WTC11 (cell line): ENCODE measurements around the gene ZC3H14. TPM values are rescaled to one million over a fixed set of nuclear protein-coding genes. Genes with fewer than 3 reads are reported as not detected.

Experiments
- ATAC-seq: fragments of 200-7000 bp; cut with Tn5 transposase; 2 replicates; pipeline ENCODE4 v1.10.0; 2021; ENCODE audit warnings: mild to moderate bottlenecking, moderate library complexity
- CTCF ChIA-PET: fragments of 300-600 bp; sonication (Branson Sonifier 250); formaldehyde crosslinking; loops from one replicate; lab custom pipeline; 2021; ENCODE audit warnings: antibody characterized with exemption; lab: Charles Lee
- POLR2A ChIA-PET: fragments of 350-600 bp; sonication (Branson Sonifier 250); formaldehyde crosslinking; loops from one replicate; lab custom pipeline; 2021; ENCODE audit warnings: antibody characterized with exemption; lab: Charles Lee
- DNase-seq: peaks from one replicate; pipeline ENCODE4 v3.0.0; 2021; ENCODE audit warnings: low spot score
- H3K27ac Mint-ChIP-seq: 2 replicates; pipeline ENCODE4 v1.8.0; 2021; ENCODE audit warnings: mixed read lengths
- H3K27me3 Mint-ChIP-seq: 2 replicates; pipeline ENCODE4 v1.8.0; 2021; ENCODE audit warnings: low read depth, mild to moderate bottlenecking, moderate library complexity, mixed read lengths
- H3K36me3 Mint-ChIP-seq: 2 replicates; pipeline ENCODE4 v1.8.0; 2021; ENCODE audit warnings: mixed read lengths
- H3K4me1 Mint-ChIP-seq: 2 replicates; pipeline ENCODE4 v1.8.0; 2022; ENCODE audit warnings: mixed read lengths
- H3K4me3 Mint-ChIP-seq: 2 replicates; pipeline ENCODE4 v1.8.0; 2021; ENCODE audit warnings: mild to moderate bottlenecking, moderate library complexity, mixed read lengths
- H3K9me3 Mint-ChIP-seq: 2 replicates; pipeline ENCODE4 v1.8.0; 2021; ENCODE audit warnings: mixed read lengths
- ATF3 ChIP-seq: sonication (generic); formaldehyde crosslinking; conservative IDR thresholded peaks from 2 replicates; pipeline ENCODE4 v1.8.1; 2022; ENCODE audit warnings: mild to moderate bottlenecking, missing genetic modification reagents
- ATF6 ChIP-seq: sonication (generic); formaldehyde crosslinking; IDR thresholded peaks from 2 replicates; pipeline ENCODE4 v1.8.1; 2023; ENCODE audit warnings: mild to moderate bottlenecking, missing genetic modification reagents
- CREB1 ChIP-seq: sonication (generic); formaldehyde crosslinking; IDR thresholded peaks from 2 replicates; pipeline ENCODE4 v1.8.0; 2023; ENCODE audit warnings: mild to moderate bottlenecking, missing genetic modification reagents
- ERG ChIP-seq: fragments of 250-450 bp; sonication (Bioruptor Pico); IDR thresholded peaks from 2 replicates; pipeline ENCODE4 v1.8.0; 2021; ENCODE audit warnings: mild to moderate bottlenecking
- ESRRA ChIP-seq: sonication (generic); formaldehyde crosslinking; IDR thresholded peaks from 2 replicates; pipeline ENCODE4 v1.8.1; 2022; ENCODE audit warnings: mild to moderate bottlenecking, missing genetic modification reagents, borderline replicate concordance
- FOXP4 ChIP-seq: sonication (generic); formaldehyde crosslinking; IDR thresholded peaks from 2 replicates; pipeline ENCODE4 v1.8.0; 2022; ENCODE audit warnings: mild to moderate bottlenecking, missing genetic modification reagents
- JUN ChIP-seq: sonication (generic); formaldehyde crosslinking; IDR thresholded peaks from 2 replicates; pipeline ENCODE4 v1.8.0; 2023; ENCODE audit warnings: mild to moderate bottlenecking, missing genetic modification reagents
- MXD4 ChIP-seq: fragments of 250-450 bp; sonication (Bioruptor Pico); IDR thresholded peaks from 2 replicates; pipeline ENCODE4 v1.8.0; 2021; ENCODE audit warnings: mild to moderate bottlenecking, moderate library complexity, borderline replicate concordance
- NFATC4 ChIP-seq: fragments of 250-450 bp; sonication (Bioruptor Pico); IDR thresholded peaks from 2 replicates; pipeline ENCODE4 v1.9.0; 2021; ENCODE audit warnings: mild to moderate bottlenecking
- NFYB ChIP-seq: sonication (generic); formaldehyde crosslinking; conservative IDR thresholded peaks from 2 replicates; pipeline ENCODE4 v1.8.0; 2022; ENCODE audit warnings: low read depth, missing genetic modification reagents
- NR3C1 ChIP-seq: sonication (generic); formaldehyde crosslinking; conservative IDR thresholded peaks from 2 replicates; pipeline ENCODE4 v1.8.1; 2023; ENCODE audit warnings: low read depth, mild to moderate bottlenecking, missing genetic modification reagents
- OVOL2 ChIP-seq: fragments of 250-450 bp; sonication (Bioruptor Pico); IDR thresholded peaks from 2 replicates; pipeline ENCODE4 v1.9.0; 2021; ENCODE audit warnings: mild to moderate bottlenecking, borderline replicate concordance
- PRDM15 ChIP-seq: sonication (generic); formaldehyde crosslinking; IDR thresholded peaks from 2 replicates; pipeline ENCODE4 v1.8.0; 2022; ENCODE audit warnings: missing genetic modification reagents
- PREB ChIP-seq: sonication (generic); formaldehyde crosslinking; IDR thresholded peaks from 2 replicates; pipeline ENCODE4 v1.8.1; 2022; ENCODE audit warnings: mild to moderate bottlenecking, missing genetic modification reagents, moderate library complexity, borderline replicate concordance
- RORB ChIP-seq: fragments of 250-450 bp; sonication (Bioruptor Pico); IDR thresholded peaks from 2 replicates; pipeline ENCODE4 v1.9.0; 2021; ENCODE audit warnings: mild to moderate bottlenecking
- SP1 ChIP-seq: sonication (generic); formaldehyde crosslinking; conservative IDR thresholded peaks from 2 replicates; pipeline ENCODE4 v1.8.1; 2022; ENCODE audit warnings: missing genetic modification reagents
- TCF7 ChIP-seq: sonication (generic); formaldehyde crosslinking; IDR thresholded peaks from 2 replicates; pipeline ENCODE4 v1.8.0; 2022; ENCODE audit warnings: mild to moderate bottlenecking, low read depth, missing genetic modification reagents, moderate library complexity
- USF2 ChIP-seq: sonication (generic); formaldehyde crosslinking; IDR thresholded peaks from 2 replicates; pipeline ENCODE4 v1.8.1; 2023; ENCODE audit warnings: mild to moderate bottlenecking, missing genetic modification reagents, moderate library complexity
- ZBTB43 ChIP-seq: sonication (generic); formaldehyde crosslinking; IDR thresholded peaks from 2 replicates; pipeline ENCODE4 v1.8.1; 2023; ENCODE audit warnings: mild to moderate bottlenecking, missing genetic modification reagents
- ZNF219 ChIP-seq: sonication (generic); formaldehyde crosslinking; IDR thresholded peaks from 2 replicates; pipeline ENCODE4 v1.8.0; 2023; ENCODE audit warnings: missing genetic modification reagents, mild to moderate bottlenecking, borderline replicate concordance
- ZNF263 ChIP-seq: sonication (generic); formaldehyde crosslinking; IDR thresholded peaks from 2 replicates; pipeline ENCODE4 v1.8.1; 2022; ENCODE audit warnings: low read depth, mild to moderate bottlenecking, moderate library complexity, missing genetic modification reagents
- ZNF416 ChIP-seq: fragments of 250-450 bp; sonication (Bioruptor Pico); IDR thresholded peaks from 2 replicates; pipeline ENCODE4 v1.9.0; 2021; ENCODE audit warnings: mild to moderate bottlenecking, inconsistent platforms
- total RNA-seq: library from RNA; stranded (reverse); gene quantifications from 3 replicates; pipeline ENCODE4 v1.2.3, GENCODE V29; 2021

Gene ZC3H14
- total RNA-seq, 1 experiment from 2014 or later = 64.9 TPM

GRCh38 chr14:88605594-88605993 lies 42.8 kb downstream of the ZC3H14 start (continued):
- TF ChIP-seq FOXP4 = no peak
- TF ChIP-seq, all 79 proteins: peak for 0

GRCh38 chr14:88607829-88608228 lies 45.0 kb downstream of the ZC3H14 start:
- Mint-ChIP-seq H3K9me3 (peaks cover 5% of the 10 kb centered on the region; the same call in 1 of the 2 replicates), H3K36me3 (peaks cover 81% of the 10 kb centered on the region), H3K4me1 (peaks cover 10% of the 10 kb centered on the region; the same call in 1 of the 2 replicates), H3K4me3 (no peak overlapping the region)
- CTCF ChIA-PET = no interaction called here
- no peak for ATAC-seq
- TF ChIP-seq NFYB = no peak
- TF ChIP-seq ERG (CRISPR knock-in tag) = no peak
- no peak for TF ChIP-seq PREB (CRISPR knock-in tag)
- no peak for TF ChIP-seq ESRRA (CRISPR knock-in tag)
- no peak for TF ChIP-seq ZNF219 (CRISPR knock-in tag)
- no peak for TF ChIP-seq USF2 (CRISPR knock-in tag)
- no peak for TF ChIP-seq ZBTB43
- TF ChIP-seq NFATC4 (CRISPR knock-in tag) = no peak
- TF ChIP-seq MXD4 = no peak
- TF ChIP-seq, all 79 proteins: peak for 0
- DNase-seq = no peak
- POLR2A ChIA-PET = no interaction called here
- Mint-ChIP-seq H3K27me3 (no peaks in the 10 kb centered on the region), H3K27ac (no peak overlapping the region)

GRCh38 chr14:88611878-88612277 lies 49.0 kb downstream of the ZC3H14 start:
- H3K27ac Mint-ChIP-seq = no peak overlapping the region
- no peaks in the 10 kb centered on the region for H3K27me3 Mint-ChIP-seq
- ChIA-PET CTCF (no interaction called here), POLR2A (no interaction called here)
- H3K36me3 Mint-ChIP-seq = peaks cover 58% of the 10 kb centered on the region
- no peak for ATAC-seq
- no peak overlapping the region for H3K4me3 Mint-ChIP-seq
- no peak for DNase-seq
- peaks cover 5% of the 10 kb centered on the region; the same call in 1 of the 2 replicates for H3K9me3 Mint-ChIP-seq
- H3K4me1 Mint-ChIP-seq = peaks cover 15% of the 10 kb centered on the region
- TF ChIP-seq ATF6 (CRISPR knock-in tag) (no peak), PRDM15 (CRISPR knock-in tag) (no peak), CREB1 (CRISPR knock-in tag) (no peak), SP1 (CRISPR knock-in tag) (no peak), NFATC4 (CRISPR knock-in tag) (no peak), NR3C1 (CRISPR knock-in tag) (no peak), JUN (CRISPR knock-in tag) (no peak), RORB (CRISPR knock-in tag) (no peak), OVOL2 (CRISPR knock-in tag) (no peak), TCF7 (CRISPR knock-in tag) (no peak), ZNF263 (CRISPR knock-in tag) (no peak), ATF3 (CRISPR knock-in tag) (no peak), ZNF416 (CRISPR knock-in tag) (no peak), ESRRA (CRISPR knock-in tag) (no peak)
